Measurements from ENCODE around the gene EDAR. TPM values are rescaled to one million over a fixed set of nuclear protein-coding genes. Genes with fewer than 3 reads are reported as not detected.

The EDAR gene
- polyA plus RNA-seq, 3 donors: not detected

GRCh38 chr2:109028277-109028676 lies 39.3 kb upstream of the EDAR start:
- H3K4me1 ChIP-seq (ENCODE audit: control insufficient read depth in 1 of 2, insufficient read depth in 2 of 2, low read length in 2 of 2): peaks cover 16 to 18% of the 10 kb centered on the region in 2 donors
- H3K9me3 ChIP-seq (replicated peaks in 1 of 2; ENCODE audit: control insufficient read depth in 1 of 2, insufficient read depth in 1 of 2, low read length in 2 of 2): no peaks in the 10 kb centered on the region
- H3K36me3 ChIP-seq (replicated peaks in 1 of 2; ENCODE audit: control insufficient read depth in 1 of 2, insufficient read depth in 2 of 2, low read length in 2 of 2): no peaks in the 10 kb centered on the region
- no peak overlapping the region for H3K27ac ChIP-seq (ENCODE audit: low read depth in 1 of 2, low read length in 2 of 2)
- H3K9ac ChIP-seq (ENCODE audit: insufficient read depth, low read length, poor library complexity, severe bottlenecking): no peak overlapping the region
- peaks cover 2 to 5% (median 2%) of the 10 kb centered on the region in 3 donors for H3K27me3 Mint-ChIP-seq (ENCODE audit: low read depth in 3 of 3)
- H3K4me2 ChIP-seq (replicated peaks; ENCODE audit: extremely low read depth, low read length, poor library complexity, severe bottlenecking): no peak overlapping the region
- intact Hi-C loops (cut with micrococcal nuclease): no loop called here
- WGBS (ENCODE audit: insufficient coverage): 94% methylated on average over 4 of the region's 6 CpGs
- no peaks in the 10 kb centered on the region for H3K36me3 Mint-ChIP-seq
- no peak overlapping the region for H3K4me3 ChIP-seq (replicated peaks in 1 of 3; ENCODE audit: low read depth in 2 of 3, low read length in 3 of 3)
- H3K27me3 ChIP-seq (ENCODE audit: control insufficient read depth in 2 of 2, insufficient read depth in 2 of 2, low read length in 2 of 2): no peaks in the 10 kb centered on the region
- no peak overlapping the region for H3K27ac Mint-ChIP-seq
- H3K9me3 Mint-ChIP-seq: peaks cover 0 to 4% (median 0%) of the 10 kb centered on the region in 7 donors
- no peak for DNase-seq
- no peak for TF ChIP-seq CTCF (IDR thresholded peaks at IDR 0.05)
- no peak overlapping the region for H3K4me3 Mint-ChIP-seq
- H3K4me1 Mint-ChIP-seq: peaks cover 21% of the 10 kb centered on the region
- H4K20me1 ChIP-seq (ENCODE audit: insufficient read depth, low read length): no peaks in the 10 kb centered on the region
- no peaks in the 10 kb centered on the region for H3K79me2 ChIP-seq (ENCODE audit: insufficient read depth, low read length)
- H2AFZ ChIP-seq (ENCODE audit: insufficient read depth, low read depth, low read length, poor library complexity, severe bottlenecking): no peak overlapping the region

GRCh38 chr2:109027702-109028101 lies 38.7 kb upstream of the EDAR start:
- Histone ChIP-seq H3K36me3 (replicated peaks in 1 of 2; ENCODE audit: control insufficient read depth in 1 of 2, insufficient read depth in 2 of 2, low read length in 2 of 2) (no peaks in the 10 kb centered on the region), H3K27me3 (ENCODE audit: control insufficient read depth in 2 of 2, insufficient read depth in 2 of 2, low read length in 2 of 2) (no peaks in the 10 kb centered on the region), H3K4me1 (ENCODE audit: control insufficient read depth in 1 of 2, insufficient read depth in 2 of 2, low read length in 2 of 2) (peaks cover 14 to 17% of the 10 kb centered on the region in 2 donors), H3K9me3 (replicated peaks in 1 of 2; ENCODE audit: control insufficient read depth in 1 of 2, insufficient read depth in 1 of 2, low read length in 2 of 2) (no peaks in the 10 kb centered on the region), H4K20me1 (ENCODE audit: insufficient read depth, low read length) (no peaks in the 10 kb centered on the region), H3K4me2 (replicated peaks; ENCODE audit: extremely low read depth, low read length, poor library complexity, severe bottlenecking) (no peak overlapping the region), H3K9ac (ENCODE audit: insufficient read depth, low read length, poor library complexity, severe bottlenecking) (no peak overlapping the region), H3K27ac (ENCODE audit: low read depth in 1 of 2, low read length in 2 of 2) (no peak overlapping the region), H3K79me2 (ENCODE audit: insufficient read depth, low read length) (no peaks in the 10 kb centered on the region), H2AFZ (ENCODE audit: insufficient read depth, low read depth, low read length, poor library complexity, severe bottlenecking) (no peak overlapping the region), H3K4me3 (replicated peaks in 1 of 3; ENCODE audit: low read depth in 2 of 3, low read length in 3 of 3) (no peak overlapping the region)
- Mint-ChIP-seq H3K27ac (no peak overlapping the region), H3K4me3 (no peak overlapping the region), H3K36me3 (no peaks in the 10 kb centered on the region), H3K4me1 (peaks cover 15% of the 10 kb centered on the region), H3K9me3 (peaks cover 0 to 4% (median 0%) of the 10 kb centered on the region in 7 donors), H3K27me3 (ENCODE audit: low read depth in 3 of 3) (peaks cover 2 to 5% (median 3%) of the 10 kb centered on the region in 3 donors)
- no peak for TF ChIP-seq CTCF (IDR thresholded peaks at IDR 0.05)
- intact Hi-C loops (cut with micrococcal nuclease): no loop called here
- 93% methylated on average over 4 of the region's 5 CpGs for WGBS (ENCODE audit: insufficient coverage)
- no peak for DNase-seq
